Neural progenitor cell (in vitro differentiated cells): ENCODE measurements around the gene DAP.

ENCODE experiments used
- EZH2 ChIP-seq: fragments of 200-600 bp; sonication (generic); IDR thresholded peaks from 2 replicates; pipeline ENCODE4 v1.6.1; 2017; ENCODE audit warnings: antibody characterized with exemption, mild to moderate bottlenecking, moderate library complexity
- EZH2phosphoT487 ChIP-seq: fragments of 200-600 bp; sonication (generic); IDR thresholded peaks from 2 replicates; pipeline ENCODE4 v1.6.1; 2017; ENCODE audit warnings: antibody characterized with exemption
- TF ChIP-seq, protein P1 (sequence below): fragments of 200-600 bp; sonication (generic); IDR thresholded peaks from 2 replicates; pipeline ENCODE4 v1.5.1; 2017; ENCODE audit warnings: antibody characterized with exemption, mild to moderate bottlenecking

DNA sequence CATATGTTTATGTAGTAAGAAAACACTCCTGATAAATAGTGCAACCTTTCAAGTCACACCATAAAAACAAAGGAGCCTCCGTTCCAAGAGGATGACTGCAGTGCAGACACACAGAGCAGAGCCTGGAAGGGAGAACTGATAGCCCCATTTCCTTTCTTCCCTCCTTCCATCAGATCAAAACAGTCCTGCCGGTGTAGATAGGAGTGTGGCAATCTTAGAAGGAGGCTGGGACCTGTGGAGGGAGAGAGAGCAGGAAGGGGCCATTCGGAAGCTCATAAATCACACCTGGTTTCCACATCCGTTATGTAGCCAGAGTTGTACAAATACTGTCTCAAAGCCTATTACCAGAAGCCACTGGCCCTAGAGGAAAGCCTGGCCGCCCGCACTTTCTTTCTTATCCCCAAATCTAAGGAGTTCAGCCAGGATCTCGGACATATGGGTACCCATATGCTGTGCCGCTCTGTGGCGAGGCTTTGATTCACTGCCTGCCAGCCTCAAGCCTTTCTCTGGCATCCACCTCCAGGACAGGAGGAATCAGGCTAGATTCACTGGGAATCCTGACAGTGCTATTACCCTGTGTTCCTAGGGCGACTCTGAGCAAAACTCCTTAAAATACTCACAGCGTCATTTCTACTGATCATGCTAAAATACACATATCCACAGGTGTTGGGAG, 26.9 kb downstream of the DAP start:
- no peak for TF ChIP-seq EZH2phosphoT487
- TF ChIP-seq, protein P1, sequence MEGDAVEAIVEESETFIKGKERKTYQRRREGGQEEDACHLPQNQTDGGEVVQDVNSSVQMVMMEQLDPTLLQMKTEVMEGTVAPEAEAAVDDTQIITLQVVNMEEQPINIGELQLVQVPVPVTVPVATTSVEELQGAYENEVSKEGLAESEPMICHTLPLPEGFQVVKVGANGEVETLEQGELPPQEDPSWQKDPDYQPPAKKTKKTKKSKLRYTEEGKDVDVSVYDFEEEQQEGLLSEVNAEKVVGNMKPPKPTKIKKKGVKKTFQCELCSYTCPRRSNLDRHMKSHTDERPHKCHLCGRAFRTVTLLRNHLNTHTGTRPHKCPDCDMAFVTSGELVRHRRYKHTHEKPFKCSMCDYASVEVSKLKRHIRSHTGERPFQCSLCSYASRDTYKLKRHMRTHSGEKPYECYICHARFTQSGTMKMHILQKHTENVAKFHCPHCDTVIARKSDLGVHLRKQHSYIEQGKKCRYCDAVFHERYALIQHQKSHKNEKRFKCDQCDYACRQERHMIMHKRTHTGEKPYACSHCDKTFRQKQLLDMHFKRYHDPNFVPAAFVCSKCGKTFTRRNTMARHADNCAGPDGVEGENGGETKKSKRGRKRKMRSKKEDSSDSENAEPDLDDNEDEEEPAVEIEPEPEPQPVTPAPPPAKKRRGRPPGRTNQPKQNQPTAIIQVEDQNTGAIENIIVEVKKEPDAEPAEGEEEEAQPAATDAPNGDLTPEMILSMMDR, result no peak
- no peak for TF ChIP-seq EZH2
